ENCODE results near the gene OR2AT4.
"Not testable (repeated sequence)": the region's sequence is repeated elsewhere in the genome, so short reads cannot be mapped to it uniquely, and the experiment has no call there.

The OR2AT4 gene

DNA sequence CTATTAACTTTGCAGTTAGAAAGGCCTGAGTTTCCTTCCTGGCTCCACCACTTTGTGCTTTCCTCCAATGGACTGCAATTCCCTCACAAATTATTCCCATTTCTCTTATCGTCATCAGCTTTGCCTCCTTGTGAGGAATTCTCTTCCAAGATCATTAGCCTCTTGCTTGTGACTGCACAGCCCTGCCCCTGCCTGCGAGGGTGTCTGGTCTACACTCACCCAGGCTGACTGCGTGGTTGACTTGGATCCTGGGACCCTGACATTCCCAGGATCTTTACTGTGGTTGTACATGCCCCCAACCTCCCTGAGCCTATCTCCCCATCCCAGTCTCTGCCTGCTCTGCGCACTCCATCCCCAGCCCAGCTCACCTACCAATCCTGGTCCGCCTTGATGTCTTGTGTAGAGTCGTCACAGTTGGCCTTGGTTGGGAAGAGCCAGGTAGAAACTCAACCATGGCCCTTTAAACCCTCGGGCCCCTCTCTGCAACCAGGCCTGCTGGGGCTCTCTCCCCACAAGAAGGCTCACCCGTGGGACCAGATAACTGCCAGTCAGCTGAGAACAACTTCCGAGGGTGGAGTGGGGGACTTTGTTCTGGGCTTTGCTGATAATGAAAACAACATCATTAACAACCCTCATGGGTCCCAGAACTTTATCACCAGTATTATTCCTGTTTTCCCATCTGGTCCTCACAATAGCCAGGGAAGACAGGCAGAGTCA, at the start of gene OR2AT4:
Gene OR2AT4 (minus strand): TSS at position 421 of the 717 bp plus-strand sequence.
- no peak for DNase-seq

DNA sequence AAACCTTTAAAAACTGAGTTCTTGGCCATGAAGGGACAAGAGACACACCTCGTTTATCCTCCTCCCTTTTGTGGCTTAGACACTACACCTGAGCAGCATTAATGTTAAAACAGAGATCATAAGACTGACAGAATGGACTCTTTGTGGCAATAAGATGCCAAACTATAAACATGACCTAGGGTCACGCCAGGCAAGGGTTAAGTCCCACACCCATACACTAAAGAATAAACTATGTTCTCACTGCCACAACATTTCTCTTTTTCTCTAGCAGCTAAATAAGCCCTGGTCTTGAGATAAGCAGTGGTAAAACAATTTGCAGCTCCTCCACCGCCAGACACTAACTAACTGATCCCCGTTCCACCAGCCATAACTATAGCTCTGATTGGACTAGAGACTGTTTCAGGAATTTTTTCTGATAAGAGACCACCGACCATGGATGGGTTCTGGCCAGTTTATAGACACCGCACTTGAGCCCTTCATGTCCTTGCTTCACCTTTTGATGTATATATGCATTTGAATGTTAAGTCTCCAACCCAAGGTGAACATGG, 49.4 kb upstream of the OR2AT4 start:
- DNase-seq = no peak

DNA sequence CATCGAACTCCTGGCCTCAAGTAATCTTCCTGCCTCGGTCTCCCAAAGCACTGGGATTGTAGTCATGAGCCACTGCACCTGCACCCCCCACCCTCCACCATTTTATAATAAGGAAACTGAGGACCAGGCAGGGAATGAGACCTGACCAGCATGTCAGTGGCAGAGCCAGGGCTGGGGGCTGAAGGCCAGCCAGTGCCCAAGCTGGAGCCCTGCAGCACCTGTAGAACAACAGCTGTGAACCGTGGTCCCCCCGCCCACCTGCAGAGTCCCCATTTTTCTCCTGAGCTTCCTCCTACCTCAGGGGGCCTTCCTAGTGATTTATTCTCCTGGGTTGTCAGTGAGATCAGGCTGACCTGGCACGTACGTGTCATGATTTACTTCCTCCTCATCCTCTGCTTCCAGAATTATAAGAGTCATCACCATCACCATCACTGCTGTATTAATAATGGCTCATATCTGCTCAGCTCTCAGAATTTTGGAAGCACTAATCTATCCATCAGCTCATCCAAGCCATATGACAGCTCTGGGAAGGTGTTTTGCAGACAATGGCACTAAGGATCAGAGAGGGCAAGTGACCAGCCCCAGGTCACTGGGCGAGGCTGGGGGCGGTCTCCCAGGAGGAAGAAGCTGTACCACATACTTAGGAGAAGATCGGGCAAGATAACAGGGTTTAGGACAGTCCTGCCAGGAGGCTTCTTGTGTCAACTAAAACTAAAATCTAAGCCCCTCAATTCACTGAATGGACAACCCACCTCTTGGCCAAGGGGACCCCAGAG, 48.7 kb upstream of the OR2AT4 start:
- no peak for DNase-seq

DNA sequence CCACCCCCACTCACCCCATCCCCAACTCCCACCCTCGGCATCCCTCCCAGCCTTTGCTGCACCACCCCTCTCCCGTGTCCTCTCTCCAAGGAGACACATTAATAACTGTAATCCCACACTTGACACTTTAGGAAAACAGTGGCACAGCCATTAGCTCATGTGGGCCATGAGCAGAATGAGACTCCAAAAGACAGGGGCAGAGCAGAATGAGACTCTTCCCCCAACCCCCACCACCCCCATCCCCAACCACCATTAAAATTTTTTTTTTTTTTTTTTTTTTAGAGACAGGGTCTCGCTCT, 48.0 kb upstream of the OR2AT4 start:
- DNase-seq = no peak

DNA sequence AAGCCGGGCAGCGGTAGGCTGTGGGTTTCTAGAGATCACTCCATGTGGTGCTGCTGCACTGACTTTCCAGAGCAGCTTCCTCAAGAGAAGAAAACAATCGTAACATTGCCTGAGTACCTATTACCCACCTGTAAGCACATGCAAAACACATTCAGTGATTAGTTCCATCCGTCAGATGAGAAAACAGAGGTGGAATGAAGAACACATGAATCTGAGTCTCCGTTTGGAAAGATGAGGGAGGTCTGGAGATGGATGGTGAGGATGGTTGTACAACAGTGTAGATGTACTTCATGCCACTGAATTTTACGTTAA, 46.7 kb upstream of the OR2AT4 start:
- DNase-seq = no peak

DNA sequence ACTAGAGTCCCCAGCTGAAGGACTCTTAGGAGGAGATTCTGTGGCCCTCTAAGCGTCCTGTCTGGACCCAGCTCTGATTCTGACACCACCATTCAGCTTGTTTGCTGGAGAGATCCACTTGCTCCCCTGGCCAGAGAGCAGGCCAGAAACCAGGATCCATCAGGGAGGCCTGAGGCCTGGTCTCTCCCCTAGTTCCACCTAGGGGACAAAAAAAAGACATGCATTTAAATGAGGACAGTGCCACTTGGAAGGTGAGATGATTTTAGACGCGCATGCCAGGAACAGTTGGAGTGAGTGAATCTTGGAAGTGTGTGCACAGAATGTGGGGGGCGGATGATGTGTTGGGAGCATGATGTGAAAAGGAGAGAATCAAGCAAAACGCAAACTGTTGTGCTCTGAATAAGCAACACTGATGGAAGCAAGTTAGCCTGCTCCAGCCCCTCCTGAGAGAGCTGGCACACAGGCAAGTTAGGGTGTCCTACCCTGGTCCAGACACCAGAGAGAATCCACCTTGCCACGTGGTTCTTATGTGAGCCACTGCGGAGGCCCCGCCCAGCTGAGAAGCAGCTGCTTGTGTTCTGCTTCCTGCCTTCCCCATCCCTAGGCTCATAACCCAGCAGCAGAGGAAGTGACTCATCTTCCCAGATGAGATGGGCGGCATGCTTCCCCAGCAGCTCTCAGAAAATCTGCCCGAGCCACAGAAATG, 46.2 kb upstream of the OR2AT4 start:
- DNase-seq = no peak

DNA sequence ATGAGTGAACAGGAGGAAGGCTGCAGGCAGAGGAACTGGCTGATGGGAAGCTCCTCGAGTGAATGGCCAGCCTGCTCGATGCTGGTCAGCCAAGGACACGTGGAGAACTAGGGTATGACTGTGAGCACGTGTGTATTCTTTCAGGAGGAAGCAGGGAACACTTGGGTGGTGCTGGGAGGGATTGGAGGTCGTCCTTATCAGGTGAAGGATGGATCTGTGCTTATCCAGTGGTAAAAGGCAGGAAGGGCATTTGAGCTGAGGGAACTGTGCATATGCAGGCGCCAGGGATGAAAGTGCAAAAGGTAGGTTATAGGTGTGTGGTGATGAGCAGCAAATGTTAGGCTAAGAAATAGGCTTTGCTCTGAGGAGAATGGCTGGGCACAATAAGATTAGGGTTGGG, 44.5 kb upstream of the OR2AT4 start:
- no peak for DNase-seq

DNA sequence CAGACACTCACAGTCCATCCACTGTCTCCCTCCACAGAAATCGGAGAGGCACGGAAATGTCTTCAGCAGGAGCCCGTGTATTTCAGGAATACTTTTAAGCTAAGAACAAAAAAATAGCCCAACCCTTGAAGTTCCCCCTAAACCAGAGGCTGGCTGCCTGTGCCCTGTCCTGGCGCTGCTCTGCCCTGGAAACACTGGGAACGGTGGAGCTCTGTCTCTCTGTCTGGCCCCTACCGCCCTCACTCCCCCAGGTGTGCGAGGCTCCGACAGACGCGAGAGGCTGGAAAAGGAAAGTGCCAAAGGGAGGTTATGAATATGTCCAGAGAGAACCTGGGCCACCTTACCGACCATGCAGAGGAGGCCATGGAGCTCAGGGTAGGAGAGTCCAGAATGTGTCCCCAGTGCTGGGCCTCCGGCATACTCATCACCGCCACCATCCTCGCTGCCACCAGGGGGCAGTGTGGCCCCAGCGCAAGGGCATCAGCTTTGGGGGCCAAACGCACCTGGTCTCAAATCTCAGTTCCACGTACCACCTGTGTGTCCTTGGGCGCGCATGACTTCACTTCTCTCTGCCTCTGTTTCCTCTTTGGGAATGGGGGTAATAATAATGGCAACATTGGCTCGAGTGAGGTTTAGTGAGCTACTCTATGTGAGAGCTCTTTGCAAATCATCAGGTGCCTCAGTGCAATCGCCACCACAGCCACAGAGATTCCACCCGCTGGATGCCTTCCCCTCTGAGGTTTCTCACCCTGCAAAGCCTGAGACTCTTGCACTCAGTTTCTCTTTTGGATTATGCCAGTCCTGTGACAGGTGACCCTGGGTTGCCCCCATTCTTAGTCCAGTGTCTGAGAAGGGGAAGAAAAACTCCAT, 43.8 kb upstream of the OR2AT4 start:
- DNase-seq = no peak

DNA sequence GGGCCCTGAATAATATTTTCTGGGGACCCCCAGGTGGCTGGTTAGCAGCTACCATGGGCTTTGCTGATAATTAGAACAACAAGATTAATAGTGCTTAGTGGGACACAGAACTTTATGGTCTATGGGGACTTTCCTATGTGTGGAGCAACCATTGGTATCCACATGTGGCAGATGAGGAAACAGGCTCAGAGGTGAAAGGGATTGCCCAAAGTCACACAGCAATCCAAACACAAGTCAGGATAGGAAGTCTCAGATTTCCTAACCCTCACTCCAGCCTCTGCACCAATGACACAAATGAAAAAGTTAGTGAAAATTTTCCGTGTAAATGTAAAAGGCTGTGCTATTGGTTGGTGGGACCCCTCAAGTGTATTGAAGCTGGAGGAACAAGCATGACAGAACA, 39.0 kb upstream of the OR2AT4 start:
- no peak for DNase-seq

DNA sequence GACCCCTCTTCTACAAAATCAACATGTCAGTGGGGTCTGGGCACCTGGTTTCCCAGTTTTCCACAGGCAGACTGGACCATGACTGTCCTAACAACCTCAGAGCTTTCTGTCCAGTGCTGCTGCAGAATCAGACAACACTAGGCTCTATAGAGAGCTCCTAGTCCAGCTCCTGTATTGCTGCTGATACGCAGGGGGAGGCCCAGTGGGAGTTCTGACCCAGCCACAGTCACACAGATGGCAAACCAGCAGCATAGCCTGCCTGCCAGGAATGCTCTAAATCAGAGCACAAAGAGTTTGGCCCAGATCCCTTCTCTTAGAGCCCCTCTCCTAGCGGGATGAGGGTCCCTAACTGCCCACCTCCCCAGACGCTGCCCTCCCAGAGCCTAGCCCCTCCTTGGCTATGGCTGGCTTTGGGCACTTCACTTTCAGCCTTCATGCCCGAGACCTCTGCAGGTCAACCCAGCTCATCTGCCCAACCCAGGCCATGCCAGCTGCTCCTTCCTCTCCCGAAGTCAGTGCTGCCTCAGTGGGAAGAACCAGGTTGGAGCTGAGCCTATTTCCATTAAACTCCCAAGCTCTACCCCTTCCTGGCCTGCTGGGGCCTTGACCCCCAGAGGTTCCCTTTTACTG, 38.5 kb upstream of the OR2AT4 start:
- DNase-seq = no peak

DNA sequence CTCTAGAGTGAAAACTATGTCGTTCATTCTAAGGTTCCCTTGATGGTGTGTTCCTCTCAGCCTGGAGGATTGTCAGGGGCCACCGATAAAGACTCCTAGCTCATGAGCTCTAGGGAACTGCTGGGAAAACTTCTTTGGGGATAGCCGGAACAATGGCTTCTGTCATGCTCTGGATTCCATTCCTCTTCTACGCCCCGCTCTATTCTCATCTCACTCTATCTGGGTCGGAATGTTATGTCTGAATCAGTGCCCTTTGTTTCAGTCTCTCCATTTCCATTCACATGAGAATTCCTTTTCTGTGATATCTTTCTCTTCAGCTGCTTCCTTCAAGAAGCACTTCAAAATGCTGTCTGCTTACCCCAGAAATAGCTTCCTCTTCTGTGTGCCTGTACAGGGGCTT, 37.3 kb upstream of the OR2AT4 start:
- DNase-seq = no peak

DNA sequence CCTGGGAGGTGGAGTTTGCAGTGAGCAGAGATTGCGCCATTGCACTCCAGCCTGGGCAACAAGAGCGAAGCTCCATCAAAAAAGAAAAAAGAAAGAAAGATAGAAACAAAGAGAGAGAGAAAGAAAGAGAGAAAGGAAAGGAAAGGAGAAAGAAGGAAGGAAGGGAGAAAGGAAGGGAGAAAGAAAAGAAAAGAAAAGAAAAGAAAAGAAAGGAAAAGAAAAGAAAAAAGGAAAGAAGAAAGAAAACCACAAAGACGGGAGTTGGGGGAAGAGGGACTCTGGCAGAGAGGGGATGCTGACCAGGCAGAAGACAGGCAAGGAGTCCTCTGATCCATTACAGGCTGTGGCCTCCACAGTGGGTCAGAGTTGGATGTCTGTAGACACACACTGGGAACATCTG, 35.4 kb upstream of the OR2AT4 start:
- DNase-seq = no peak

DNA sequence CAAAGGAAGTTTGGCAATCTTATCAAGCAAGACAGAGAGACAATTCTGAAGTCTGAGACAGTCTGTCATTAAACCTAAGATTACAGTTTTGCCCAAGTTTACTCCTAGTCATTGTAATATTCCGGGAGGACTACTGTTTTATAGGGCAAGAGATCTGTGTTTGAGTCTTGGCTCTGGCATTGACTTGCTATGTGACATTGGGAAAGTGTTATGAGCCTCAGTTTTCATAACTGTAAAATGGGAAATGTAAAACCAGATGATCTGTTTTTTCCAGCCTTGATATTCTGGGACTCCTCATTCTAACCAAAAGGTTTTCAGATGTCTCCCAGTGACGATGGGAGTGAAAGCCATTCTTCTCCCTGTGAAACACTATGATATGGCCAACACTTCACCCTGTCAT, 29.9 kb upstream of the OR2AT4 start:
- no peak for DNase-seq

DNA sequence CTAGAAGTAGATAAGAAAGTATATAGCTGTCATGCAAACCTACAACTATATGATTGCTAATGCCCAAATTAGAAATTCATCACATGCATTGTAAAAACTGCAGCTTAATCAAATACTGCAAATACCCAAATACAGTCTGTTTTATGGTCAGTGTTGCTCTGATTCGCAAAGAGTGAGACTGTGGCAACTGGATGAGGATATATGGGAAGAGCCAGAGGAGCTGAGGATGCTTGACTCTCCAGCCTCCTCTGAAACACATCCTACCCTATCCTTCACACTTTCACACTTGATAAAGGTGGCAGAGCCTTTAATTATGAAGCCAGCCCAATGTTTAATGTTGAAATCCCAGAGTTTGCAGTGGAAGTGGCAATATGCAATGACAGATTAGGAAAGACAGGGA, 21.9 kb upstream of the OR2AT4 start:
- no peak for DNase-seq

DNA sequence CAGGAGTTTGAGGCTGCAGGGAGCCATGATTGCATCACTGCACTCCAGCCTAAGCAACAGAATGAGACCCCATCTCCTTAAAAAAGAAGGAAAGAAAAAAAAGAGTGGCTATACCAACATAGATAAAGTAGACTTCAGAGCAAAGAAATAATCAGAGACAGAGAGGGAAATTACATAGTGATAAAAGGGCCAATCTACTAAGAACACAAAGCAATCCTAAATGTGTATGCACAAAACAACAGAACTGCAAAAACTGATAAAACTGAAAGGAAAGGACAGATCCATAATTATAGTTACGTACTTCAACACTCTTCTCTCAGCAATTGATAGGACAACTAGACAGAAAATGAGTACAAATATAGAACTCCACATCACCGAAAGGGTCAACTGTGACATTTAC, 17.8 kb upstream of the OR2AT4 start:
- no peak for DNase-seq

DNA sequence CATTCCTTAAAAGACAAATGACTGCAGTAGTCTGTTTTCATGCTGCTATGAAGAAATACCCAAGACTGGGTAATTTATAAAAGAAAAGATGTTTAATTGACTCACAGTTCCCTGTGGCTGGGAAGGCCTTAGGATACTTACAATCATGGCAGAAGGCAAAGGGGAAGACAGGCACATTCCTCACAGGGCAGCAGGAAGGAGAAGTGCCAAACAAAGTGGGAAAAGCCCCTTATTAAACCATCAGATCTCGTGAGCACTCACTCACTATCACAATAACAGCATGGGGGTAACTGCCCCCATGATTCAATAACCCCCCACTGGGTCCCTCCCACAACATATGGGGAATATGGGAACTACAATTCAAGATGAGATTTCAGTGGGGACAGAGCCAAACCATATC, 16.4 kb upstream of the OR2AT4 start:
- no peak for DNase-seq

DNA sequence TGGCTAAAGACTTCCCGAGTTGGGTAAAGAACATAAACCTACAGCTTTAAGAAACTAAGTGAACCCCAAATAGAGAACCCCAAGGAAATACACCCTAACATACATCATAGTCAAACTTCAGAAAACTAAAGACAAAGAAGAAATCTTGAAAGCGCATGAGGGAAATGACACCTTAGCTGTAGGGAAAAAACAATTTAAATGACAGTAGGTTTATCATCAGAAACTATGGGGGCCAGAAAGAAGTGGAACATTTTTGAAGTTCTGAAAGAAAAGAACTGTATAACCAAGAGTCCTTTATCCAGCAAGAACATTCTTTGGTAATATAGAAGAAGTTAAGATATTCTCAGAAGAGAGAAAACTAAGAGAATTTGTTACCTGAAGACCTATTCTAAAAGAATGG, 15.5 kb upstream of the OR2AT4 start:
- no peak for DNase-seq

DNA sequence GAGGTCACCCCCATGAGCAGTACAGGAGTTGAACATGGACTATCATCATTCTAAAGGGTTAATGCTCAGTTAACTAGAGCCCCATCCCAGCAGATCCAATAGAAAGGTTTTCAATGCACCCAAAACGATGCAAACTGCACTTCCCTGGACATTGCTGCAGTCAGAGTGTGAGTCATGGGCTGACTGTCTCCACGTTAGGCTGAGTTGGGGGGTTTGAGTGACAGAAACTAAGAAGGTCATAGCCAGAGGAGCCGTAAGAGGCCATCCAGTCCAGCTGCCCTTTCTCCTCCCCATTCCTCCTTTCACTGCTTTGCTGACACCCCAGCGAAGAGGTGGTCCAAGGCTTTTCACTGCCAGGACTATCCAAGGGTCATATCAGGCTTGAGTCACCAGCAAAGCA, 10.5 kb upstream of the OR2AT4 start:
- DNase-seq = no peak

DNA sequence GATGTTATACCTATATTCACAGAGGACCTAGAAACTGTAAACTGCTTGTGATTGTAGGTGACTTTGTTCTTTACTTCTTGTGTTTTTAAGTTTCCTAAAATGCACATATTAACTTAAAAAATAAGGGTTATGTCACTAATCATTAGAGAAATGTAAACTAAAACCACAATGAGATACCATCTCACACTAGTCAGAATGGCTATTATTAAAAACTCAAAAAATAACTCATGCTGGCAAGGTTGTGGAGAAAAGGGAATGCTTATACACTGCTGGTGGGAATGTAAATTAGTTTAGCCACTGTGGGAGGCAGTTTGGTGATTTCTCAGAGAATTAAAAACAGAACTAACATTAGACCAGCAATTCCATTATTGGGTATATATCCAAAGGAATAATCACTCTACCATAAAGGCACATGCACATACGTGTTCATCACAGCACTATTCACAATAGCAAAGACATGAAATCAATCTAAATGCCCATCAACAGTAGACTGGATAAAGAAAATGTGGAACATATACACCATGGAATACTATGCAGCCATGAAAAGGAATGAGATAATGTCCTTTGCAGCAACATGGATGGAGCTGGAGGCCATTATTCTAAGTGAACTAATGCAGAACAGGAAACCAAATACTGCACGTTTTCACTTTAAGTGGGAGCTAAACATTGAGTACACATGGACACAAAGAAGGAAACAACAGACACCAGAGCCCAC, 9.4 kb upstream of the OR2AT4 start:
- not testable (repeated sequence) for DNase-seq

DNA sequence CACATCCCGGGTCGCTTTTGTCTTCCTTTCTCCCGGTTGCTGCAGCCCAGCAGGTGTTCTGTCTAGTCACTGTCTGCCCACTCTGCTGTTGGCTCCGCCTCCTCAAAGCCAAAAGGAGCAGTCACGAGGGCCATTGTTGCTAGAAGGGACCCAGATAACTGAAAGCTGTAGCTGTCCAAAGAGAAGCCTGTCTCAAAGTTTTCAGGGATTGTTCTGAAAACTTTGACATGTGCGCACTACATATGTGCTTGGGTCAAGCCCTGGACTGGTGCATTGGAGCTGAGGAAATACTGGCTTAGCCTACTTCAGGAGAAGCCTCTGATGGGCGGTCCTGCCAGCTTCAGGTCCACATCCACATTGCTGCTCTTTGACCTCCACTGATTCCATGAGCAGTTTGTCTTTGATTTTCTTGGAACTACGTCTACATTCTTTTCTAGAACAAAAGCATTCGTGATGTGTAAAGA, 8.8 kb upstream of the OR2AT4 start:
- DNase-seq = no peak

DNA sequence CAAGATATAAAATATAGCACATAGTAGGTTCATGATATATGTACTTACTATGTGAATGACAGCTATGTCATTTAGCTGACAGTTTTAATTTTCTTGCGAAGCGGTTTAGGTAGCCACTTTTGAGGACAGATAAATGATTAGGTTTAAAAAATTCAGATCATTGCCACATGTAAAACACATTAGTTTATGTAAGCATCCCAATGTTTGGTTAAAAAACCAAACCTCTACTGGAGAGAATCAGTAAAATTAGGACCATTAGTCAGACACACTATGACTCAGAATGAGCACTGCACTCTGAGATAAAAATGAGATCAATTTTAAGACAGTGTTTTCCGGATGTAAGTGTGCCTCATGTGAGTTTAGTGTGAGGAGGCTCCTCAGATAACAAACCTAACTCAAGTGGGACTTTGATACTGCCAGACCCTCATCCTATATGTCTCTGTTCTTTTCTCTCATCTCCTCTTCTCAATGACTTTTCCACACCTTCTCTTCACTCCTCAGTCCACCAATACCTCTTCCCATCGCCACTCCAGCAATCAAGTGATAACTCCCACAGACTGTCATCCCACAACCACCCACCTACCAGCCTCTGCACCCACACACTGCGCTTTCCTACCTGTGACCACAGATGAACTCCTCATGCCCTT, 6.8 kb upstream of the OR2AT4 start:
- no peak for DNase-seq

All from NCI-H1105 (cell line).